ENCODE measurements around the gene HECTD1.
"Not testable (repeated sequence)": the region's sequence is repeated elsewhere in the genome, so short reads cannot be mapped to it uniquely, and the experiment has no call there.

The HECTD1 gene

GRCh38 chr14:31090883-31091764 is 116.5 kb downstream of the HECTD1 start:
- peak; percentile 99 for DNase-seq

GRCh38 chr14:31086466-31086865 is 121.1 kb downstream of the HECTD1 start:
- not testable (repeated sequence) for DNase-seq

DNA sequence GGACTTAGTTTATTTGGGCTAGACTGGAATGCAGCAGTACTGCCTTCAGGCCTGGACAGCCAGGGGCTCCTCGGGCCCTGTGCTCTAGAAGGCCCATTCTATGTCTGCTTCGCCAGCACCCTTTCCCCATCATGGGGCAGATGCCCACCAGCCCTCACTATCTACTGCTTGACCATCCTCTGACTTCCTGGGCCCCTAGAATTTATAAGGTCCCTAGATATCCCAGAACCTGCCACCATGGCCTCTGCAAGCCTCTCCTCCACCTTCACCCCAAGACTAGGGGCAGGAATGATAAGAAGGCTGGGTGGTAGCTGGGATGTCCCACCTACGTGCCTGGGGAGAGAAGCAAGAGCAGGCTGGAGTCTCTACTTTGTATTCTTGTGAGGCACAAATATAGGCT is 122.6 kb downstream of the HECTD1 start:
- DNase-seq: no peak

DNA sequence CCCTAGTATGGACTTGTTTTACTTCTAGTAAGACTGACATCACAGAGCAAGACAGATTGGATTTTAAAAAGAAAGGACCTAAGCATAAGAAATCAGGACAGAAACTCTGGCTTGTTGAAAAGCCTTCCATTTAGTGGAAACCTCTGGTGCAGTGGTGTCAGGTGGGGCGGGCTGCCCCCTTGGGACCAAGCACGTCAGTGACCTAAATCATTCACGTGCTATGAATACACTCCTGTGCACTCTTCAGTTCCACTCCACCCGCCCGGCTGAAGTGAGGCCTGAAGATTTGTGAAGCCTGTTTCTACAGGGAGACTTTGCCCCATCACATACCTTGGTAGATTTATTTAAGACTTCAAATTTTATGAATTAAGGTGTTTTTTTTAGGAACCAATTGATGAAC is 123.2 kb downstream of the HECTD1 start:
- no peak for DNase-seq

GRCh38 chr14:31083781-31084180 is 123.8 kb downstream of the HECTD1 start:
- no peak for DNase-seq

DNA sequence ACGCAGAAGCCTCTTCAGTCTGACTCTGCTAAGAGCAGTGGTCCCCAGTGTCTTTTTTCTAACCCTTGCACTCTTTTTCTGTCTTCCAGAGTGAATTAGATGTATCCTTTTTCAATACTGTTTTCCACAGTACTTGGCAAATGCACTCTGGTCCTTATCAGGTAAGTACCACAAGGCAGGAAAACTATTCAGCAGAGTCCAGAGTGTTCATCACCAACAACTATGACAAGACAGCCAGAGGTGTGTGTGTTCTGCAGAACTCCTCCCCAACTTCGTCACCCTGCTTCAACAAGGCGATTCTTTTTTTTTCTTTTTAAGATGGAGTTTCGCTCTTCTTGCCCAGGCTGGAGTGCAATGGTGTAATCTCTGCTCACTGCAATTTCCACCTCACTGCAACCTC is 127.1 kb downstream of the HECTD1 start:
- no peak for DNase-seq

DNA sequence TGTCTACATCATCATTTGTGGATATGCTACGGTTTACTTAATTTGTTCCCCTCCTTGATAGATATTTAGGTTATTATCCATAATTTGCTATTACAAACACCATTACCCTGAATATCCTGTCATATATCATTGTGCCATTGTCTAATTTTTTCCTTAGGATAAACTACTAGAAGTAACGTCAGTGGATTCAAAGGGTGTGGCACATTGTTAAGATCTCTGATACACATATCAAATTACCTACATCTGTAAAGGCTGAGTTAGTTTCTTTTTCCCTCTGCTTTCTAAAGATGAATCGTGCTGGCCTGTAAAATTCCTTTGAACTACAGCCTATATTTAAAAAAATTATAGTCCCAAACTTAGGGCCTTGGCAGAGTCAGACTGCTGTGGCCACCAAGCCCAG is 127.5 kb downstream of the HECTD1 start:
- no peak for DNase-seq

GRCh38 chr14:31078766-31079165 is 128.8 kb downstream of the HECTD1 start:
- no peak for DNase-seq

DNA sequence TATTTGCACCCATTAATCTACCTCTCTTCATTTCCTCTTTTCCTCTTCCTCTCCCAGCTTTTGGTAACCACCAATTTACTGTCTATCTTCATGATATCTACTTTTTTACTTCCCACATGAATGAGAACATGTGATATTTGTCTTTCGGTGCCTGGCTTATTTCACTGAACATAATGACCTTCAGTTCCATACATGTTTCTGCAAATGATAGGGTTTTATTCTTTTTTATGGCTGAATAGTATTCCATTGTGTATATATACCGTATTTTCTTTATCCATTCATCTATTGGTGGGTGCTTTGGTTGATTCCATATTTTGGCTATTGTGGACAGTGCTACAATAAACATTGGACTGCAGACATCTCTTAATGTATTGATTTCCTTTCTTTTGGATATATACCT is 132.4 kb downstream of the HECTD1 start:
- DNase-seq: no peak

DNA sequence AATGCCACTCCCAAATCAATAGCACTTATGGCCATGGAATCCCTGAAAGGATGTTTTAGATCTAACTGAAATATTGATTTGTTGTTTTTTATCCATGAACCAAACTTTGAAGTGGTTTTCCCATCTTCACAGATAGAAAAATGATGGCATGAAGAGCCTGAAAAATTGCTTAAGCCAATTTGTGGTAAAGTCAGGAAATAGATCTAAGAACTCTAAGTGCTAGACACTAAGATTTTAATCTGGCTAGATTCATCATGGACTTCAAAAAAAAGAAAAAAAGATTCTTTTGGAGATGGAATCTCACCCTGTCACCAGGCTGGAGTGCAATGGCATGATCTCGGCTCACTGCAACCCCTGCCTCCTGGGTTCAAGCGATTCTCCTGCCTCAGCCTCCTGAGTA is 136.4 kb downstream of the HECTD1 start:
- no peak for DNase-seq

GRCh38 chr14:31070431-31070830 is 137.2 kb downstream of the HECTD1 start:
- no peak for DNase-seq

DNA sequence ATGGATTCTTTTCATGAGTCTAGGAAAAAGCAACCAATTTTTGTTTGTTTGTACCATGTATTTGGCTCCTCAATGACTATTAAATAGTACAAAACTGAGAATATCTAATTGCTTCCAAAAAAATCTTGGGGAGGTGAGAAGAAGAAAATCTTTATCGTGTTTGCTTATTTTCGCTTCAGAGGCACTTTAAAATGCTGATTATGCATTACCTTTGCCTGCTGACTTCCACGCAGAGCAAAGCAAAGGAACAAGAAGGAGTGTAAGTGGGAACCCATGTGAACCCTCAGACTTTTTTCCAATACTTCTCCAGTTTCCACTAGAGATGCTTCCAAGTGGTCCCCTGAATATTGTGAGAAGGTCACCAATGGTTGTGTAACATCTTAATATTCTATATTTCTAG is 138.2 kb downstream of the HECTD1 start:
- no peak for DNase-seq

GRCh38 chr14:31068235-31068634 is 139.4 kb downstream of the HECTD1 start:
- peak; percentile 93 for DNase-seq

DNA sequence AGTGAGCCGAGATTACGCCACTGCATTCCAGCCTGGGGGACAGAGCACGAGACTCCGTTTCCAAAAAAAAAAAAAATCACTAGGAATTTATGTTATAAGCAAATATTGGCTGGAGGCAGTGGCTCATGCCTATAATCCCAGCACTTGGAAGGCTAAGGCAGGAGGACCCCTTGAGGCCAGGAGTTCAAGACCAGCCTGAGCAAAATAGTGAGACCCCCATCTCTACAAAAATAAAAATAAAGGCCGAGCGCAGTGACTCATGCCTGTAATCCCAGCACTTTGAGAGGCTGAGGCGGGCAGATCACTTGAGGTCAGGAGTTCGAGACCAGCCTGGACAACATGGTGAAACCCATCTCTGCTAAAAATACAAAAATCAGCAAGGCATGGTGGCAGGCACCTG is 144.7 kb downstream of the HECTD1 start:
- DNase-seq: not testable (repeated sequence)

- no peak for DNase-seq
Measured at GRCh38 chr14:31060253-31060875, 147.2 kb downstream of the HECTD1 start.

DNA sequence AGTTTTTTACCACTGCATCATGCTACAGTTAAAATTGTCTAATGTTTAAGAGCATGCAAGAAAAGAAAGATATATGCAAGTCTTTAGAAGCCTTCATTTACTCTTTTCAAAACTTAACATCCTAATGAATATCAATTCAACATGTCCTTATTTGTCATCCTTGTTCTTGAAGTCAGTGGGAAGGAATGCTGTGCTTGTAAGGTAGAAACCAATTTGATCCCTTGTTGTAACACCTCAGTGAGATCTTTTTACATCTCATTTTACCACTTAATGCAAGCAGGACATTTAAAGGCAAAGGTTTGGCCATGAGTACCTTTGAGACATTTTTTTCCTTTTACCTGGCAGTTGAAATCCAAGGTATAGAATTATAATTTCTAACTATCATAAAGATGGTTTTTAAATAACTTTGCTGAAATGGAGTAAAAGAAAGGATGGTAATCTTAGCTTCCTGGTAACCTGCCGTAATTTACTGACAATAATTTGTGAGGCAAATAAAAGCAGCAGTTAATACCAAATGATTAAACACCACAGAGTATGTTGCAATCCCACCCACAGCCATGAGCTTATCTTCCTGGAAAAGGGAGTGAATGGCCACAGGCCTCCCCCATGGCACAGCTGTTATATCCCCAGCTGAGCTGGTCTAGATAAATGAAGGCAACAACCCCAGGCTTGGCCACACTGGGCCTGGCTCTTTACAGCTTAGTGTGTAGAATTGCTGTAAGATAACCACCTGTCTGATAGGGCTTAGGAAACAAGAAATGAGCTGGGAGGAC is 148.3 kb downstream of the HECTD1 start:
- peak; percentile 89 for DNase-seq

DNA sequence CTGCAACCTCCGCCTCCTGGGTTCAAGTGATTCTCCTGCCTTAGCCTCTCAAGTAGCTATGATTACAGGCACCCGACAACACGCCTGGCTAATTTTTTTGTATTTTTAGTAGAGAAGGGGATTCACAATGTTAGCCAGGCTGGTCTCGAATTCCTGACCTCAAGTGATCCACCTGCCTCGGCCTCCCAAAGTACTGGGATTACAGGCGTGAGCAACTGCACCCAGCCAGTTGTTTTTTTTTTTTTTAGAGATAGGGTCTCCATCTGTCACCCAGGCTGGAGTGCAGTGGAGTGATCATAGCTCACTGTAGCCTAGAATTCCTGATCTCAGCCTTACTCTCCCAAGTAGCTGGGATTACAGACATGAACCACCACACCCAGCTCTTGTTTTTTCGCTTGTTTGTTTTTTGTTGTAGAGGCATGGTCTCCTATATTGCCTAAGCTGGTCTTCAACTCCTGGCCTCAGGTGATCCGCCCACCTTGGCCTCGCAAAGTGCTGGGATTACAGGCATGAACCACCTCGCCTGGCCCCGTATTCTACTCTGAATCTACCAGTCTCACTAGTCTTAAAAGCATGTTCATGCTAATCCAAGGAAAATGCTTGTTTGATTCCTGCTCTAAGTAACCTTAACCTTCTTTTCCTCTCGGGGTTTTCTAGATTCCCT is 149.8 kb downstream of the HECTD1 start:
- no peak for DNase-seq

- DNase-seq: no peak
Measured at GRCh38 chr14:31057035-31057434, 150.6 kb downstream of the HECTD1 start.

DNA sequence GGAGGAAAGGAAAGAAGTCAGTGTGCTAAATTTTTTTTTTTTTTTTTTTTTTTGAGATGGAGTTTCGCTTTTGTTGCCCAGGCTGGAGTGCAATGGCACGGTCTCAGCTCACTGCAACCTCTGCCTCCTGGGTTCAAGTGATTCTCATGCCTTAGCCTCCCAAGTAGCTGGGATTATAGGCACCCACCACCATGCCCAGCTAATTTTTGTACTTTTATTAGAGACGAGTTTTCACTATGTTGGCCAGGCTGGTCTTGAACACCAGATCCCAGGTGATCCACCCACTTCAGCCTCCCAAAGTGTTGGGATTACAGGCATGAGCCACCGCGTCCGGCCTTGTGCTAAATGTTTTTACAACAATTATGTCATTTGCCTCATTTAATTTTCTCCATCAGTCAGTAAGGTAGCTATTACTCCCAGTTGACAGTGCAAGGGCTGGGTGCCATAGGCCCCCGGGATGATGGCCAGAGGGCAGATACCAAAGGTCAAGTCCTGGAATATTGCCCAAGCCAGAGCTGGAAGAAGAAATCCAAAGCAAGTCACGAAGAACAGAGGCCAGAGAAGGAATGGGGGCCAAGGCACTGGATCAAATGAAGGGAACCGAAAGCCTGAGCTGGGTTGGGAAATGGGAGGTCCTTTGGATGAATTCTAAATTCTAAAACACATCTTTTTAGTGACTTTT is 154.5 kb downstream of the HECTD1 start:
- not testable (repeated sequence) for DNase-seq

DNA sequence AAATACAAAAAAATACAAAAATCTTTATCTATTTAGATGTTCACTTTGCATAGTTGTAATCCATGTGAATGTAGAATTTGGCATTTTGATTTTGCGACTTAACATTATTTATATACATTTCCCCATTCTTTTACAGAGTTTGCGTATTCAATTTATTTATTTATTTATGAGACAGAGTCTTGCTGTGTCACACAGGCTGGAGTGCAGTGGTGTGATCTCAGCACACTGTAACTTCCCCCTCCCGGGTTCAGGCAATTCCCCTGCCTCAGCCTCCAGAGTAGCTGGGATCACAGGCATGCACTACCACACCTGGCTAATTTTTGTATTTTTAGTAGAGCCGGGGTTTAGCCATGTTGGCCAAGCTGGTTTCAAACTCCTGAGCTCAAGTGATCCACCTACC is 156.1 kb downstream of the HECTD1 start:
- DNase-seq: peak; percentile 65

- DNase-seq: no peak
Measured at GRCh38 chr14:31051023-31051422, 156.6 kb downstream of the HECTD1 start.
